Stimulated activated CD8-positive, alpha-beta memory T cell treated with anti-CD3 and anti-CD28 coated beads, Interleukin-7, amount 100 ng/mL, for 48 hours (primary cell): ENCODE results near the gene OAS2.
A peak's percentile ranks its signal among the peaks of the same experiment; 100 is the strongest.
"Not testable (repeated sequence)": the region's sequence is repeated elsewhere in the genome, so short reads cannot be mapped to it uniquely, and the experiment has no call there.

ENCODE experiments used
- DNase-seq, 2 donors: peaks; one replicate each; pipeline ENCODE4 v3.0.0-alpha.2; 2020; ENCODE audit warnings: low read depth in 1 of 2; ENCODE audit errors: extremely low read depth in 1 of 2

The OAS2 gene

DNA sequence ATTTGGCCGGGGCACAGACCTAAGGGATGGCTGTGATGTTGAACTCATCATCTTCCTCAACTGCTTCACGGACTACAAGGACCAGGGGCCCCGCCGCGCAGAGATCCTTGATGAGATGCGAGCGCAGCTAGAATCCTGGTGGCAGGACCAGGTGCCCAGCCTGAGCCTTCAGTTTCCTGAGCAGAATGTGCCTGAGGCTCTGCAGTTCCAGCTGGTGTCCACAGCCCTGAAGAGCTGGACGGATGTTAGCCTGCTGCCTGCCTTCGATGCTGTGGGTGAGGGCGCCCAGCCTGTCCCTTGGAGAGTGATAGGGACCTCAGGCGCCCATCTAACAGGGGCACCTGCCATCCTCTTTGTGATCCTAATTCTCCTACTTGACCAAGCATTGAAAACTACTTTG lies 27.6 kb upstream of the OAS2 start:
- DNase-seq = no peak

DNA sequence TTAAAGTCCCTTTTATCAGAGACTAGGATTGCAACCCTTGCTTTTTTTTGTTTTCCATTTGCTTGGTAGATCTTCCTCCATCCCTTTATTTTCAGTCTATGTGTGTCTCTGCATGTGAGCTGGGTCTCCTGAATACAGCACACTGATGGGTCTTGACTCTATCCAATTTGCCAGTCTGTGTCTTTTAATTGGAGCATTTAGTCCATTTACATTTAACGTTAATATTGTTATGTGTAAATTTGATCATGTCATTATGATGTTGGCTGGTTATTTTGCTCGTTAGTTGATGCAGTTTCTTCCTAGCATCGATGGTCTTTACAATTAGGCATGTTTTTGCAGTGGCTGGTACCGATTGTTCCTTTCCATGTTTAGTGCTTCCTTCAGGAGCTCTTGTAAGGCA lies 21.2 kb upstream of the OAS2 start:
- DNase-seq = not testable (repeated sequence)

DNA sequence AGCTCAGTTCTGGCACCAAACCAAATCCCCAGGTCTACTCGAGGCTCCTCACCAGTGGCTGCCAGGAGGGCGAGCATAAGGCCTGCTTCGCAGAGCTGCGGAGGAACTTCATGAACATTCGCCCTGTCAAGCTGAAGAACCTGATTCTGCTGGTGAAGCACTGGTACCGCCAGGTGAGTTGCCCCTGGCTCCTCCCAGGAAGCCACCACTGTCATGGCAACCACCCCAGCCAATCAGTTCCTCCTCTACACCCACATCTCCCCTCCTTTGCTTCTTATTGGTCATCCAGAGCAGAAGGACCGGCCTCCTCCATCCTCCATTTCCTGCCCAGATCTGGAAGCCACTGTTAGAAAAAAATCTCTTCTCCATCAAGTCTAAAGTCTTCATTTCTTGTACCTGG lies 17.2 kb upstream of the OAS2 start:
- DNase-seq = no peak

DNA sequence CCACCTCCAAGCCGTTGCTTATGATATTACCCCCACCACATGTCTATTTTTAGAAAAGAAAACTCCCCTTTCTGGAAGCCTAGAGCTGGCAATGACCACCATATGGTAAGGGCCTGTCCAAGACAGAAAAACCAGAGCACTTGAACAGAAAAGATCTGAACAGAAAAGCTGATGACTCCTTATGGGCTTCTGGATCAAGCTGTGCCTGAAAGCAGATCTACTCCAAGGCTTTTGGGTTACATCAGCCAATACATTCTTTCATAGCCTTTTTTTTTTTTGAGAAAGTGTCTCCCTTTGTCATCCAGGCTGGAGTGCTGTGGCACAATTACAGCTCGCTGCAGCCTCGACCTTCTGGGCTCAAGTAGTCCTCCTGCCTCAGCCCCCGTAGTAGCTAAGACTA lies 16.8 kb upstream of the OAS2 start:
- DNase-seq = no peak

DNA sequence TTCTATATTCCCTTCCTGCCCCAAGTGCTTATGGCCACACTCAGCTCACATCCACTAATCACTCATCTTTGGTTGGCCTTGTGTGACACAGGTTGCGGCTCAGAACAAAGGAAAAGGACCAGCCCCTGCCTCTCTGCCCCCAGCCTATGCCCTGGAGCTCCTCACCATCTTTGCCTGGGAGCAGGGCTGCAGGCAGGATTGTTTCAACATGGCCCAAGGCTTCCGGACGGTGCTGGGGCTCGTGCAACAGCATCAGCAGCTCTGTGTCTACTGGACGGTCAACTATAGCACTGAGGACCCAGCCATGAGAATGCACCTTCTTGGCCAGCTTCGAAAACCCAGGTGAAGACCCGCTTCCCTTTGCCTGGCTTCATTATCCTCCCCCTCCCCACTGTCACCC lies 15.8 kb upstream of the OAS2 start:
- no peak for DNase-seq

DNA sequence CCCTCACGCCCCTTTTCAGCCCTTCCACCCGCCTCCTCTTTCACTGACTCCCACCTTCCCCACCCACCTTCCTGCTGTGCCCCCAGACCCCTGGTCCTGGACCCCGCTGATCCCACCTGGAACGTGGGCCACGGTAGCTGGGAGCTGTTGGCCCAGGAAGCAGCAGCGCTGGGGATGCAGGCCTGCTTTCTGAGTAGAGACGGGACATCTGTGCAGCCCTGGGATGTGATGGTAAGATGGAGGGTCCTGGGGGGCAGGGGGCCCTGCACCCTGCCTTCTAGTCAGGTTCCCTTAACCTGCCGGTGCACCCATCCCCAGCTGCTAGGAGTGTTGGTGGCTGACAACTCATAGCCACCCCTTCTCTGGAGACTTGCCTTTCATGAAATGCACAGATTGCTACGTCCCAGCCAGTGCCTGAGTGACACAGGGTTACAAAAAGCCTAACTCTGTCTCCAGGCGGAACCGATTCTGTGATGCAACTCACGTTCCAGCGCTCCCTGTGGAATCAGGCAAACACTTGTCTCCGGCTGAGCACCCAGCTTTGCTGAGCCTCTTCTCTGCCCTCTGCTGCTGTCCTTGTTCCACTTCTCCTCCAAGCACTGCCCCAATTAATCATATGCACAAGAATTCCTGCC lies 15.0 kb upstream of the OAS2 start:
- no peak for DNase-seq

DNA sequence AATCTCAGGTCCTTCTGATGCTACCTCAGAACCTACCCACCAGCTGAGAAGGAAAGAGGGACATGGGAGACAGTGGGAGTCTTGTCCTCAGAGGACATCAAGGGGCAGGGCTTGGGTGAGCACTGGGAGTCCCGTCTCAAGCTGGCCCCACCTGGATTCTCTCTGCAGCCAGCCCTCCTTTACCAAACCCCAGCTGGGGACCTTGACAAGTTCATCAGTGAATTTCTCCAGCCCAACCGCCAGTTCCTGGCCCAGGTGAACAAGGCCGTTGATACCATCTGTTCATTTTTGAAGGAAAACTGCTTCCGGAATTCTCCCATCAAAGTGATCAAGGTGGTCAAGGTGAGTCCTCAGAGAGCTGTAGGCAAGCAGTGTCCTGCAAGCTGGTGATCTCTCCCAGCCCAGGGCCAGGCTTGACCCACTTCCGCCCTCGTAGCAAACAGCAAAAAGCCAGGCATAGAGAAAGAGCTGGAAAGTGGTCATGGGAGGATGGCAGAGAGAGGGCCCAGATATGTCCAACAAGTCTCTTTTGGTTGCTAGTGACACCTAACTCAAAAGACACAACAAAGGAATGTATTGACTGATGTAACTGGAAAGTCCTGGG lies 14.2 kb upstream of the OAS2 start:
- no peak for DNase-seq

DNA sequence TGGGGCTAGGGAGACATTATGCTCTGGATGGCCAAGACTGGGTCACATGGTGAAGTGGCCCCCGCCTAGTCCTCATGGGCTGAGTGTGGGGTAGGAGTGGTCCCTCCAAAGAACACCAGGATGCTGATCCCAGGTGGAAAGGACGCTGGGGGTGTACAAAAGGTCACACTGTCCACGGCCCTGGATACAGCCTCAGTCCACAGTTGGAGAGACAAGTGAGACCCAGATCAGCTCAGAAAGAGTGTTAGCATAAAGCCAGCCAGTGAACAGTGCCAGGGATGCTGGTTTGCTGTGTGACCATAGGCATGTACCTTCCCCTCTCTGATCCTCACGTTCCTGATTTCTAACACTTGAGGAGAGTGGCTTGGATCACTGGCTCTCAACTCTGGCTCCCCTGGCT lies 13.4 kb upstream of the OAS2 start:
- DNase-seq = no peak

DNA sequence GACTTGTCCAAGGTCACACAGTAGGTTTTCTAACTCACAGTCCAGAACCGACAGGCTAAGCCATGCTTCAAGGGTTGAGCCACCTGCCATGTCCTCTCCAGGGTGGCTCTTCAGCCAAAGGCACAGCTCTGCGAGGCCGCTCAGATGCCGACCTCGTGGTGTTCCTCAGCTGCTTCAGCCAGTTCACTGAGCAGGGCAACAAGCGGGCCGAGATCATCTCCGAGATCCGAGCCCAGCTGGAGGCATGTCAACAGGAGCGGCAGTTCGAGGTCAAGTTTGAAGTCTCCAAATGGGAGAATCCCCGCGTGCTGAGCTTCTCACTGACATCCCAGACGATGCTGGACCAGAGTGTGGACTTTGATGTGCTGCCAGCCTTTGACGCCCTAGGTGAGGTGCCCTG lies 12.7 kb upstream of the OAS2 start:
- no peak for DNase-seq

DNA sequence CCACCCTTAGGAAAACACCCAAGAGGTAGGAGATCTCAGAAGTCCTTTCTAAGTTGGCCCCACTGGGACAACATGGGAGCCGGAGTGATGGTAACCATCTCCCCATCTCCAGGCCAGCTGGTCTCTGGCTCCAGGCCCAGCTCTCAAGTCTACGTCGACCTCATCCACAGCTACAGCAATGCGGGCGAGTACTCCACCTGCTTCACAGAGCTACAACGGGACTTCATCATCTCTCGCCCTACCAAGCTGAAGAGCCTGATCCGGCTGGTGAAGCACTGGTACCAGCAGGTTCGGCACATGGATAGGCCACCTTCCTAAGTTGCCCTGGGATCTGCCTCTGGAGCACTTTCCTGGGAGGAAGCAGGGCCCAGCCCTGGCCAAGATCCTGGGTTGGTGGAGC lies 11.0 kb upstream of the OAS2 start:
- DNase-seq = no peak

DNA sequence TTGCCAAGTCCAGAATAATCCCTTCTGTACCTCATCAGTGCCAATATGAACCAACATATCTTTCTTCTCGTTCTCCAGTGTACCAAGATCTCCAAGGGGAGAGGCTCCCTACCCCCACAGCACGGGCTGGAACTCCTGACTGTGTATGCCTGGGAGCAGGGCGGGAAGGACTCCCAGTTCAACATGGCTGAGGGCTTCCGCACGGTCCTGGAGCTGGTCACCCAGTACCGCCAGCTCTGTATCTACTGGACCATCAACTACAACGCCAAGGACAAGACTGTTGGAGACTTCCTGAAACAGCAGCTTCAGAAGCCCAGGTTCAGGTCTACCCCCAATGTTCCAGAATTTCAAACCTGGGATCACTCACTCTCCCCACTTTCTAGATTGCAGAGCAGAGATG lies 10.5 kb upstream of the OAS2 start:
- DNase-seq = no peak

DNA sequence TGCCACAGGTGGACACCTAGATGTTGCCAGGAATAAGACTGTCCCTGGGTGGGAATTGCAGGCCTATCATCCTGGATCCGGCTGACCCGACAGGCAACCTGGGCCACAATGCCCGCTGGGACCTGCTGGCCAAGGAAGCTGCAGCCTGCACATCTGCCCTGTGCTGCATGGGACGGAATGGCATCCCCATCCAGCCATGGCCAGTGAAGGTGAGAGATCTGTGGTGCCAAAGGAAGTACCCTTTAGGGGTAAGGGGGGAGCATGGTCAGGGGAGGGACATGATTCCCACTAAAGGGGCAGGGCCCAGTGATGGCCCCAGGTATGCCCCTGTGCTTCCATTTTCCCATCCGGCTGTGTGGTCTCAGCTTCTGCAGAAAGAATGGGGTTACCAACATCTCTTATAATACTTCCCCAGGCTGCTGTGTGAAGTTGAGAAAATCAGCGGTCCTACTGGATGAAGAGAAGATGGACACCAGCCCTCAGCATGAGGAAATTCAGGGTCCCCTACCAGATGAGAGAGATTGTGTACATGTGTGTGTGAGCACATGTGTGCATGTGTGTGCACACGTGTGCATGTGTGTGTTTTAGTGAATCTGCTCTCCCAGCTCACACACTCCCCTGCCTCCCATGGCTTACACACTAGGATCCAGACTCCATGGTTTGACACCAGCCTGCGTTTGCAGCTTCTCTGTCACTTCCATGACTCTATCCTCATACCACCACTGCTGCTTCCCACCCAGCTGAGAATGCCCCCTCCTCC lies 8.6 kb upstream of the OAS2 start:
- DNase-seq = no peak

DNA sequence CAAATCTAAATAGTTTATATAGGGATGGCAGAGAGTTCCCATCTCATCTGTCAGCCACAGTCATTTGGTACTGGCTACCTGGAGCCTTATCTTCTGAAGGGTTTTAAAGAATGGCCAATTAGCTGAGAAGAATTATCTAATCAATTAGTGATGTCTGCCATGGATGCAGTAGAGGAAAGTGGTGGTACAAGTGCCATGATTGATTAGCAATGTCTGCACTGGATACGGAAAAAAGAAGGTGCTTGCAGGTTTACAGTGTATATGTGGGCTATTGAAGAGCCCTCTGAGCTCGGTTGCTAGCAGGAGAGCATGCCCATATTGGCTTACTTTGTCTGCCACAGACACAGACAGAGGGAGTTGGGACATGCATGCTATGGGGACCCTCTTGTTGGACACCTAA lies 7.9 kb upstream of the OAS2 start:
- no peak for DNase-seq

DNA sequence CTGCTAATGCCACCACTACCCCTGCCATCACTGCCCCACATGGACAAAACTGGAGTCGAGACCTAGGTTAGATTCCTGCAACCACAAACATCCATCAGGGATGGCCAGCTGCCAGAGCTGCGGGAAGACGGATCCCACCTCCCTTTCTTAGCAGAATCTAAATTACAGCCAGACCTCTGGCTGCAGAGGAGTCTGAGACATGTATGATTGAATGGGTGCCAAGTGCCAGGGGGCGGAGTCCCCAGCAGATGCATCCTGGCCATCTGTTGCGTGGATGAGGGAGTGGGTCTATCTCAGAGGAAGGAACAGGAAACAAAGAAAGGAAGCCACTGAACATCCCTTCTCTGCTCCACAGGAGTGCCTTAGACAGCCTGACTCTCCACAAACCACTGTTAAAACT lies 7.1 kb upstream of the OAS2 start:
- no peak for DNase-seq

DNA sequence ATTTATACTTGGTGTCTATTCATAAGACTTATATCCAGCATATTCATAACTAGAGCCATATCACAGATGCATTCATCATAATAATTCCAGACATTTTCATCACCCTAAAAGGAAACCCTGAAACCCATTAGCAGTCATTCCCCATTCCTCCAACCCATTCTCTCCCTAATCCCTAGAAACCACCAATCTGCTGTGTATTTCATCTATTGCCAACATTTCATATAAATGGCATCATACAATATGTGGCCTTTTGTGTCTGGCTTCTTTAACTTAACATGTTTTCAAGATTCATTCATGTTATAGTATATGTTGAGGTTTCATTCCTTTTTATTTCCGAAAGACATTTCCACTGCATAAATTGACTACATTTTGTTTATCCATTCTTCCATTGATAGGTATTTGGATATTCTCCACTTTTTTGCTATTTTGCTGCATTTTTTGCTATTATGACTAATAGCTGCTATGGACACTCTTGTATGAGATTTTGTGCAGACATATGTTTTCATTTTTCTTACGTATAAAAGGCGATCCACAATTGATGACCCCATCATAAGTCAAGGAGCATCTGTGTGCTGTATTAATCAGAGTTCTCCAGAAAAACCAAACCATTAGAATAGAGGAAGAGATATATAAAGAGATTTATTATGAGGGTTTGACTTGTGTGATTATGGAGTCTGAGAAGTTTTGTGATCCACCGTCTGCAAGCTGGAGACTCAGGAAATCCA lies 5.1 kb upstream of the OAS2 start:
- no peak for DNase-seq

DNA sequence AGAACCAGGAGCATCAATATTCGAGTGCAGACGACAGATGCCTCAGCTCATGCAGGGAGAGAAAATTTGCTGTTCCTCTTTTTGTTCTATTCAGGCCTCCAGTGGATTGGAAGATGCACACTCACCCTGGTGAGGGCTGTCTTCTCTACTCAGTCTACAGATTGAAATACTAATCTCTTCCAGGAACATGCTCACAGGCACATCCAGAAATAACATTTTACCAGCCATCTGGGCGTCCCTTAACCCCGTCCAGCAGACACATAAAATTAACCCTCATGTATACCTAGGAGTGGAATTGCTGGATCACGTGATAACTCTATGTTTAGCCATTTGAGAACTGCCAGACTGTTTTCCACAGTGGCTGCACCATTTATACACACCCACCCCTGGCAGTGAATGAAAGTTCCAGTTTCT lies 4.5 kb upstream of the OAS2 start:
- no peak for DNase-seq

DNA sequence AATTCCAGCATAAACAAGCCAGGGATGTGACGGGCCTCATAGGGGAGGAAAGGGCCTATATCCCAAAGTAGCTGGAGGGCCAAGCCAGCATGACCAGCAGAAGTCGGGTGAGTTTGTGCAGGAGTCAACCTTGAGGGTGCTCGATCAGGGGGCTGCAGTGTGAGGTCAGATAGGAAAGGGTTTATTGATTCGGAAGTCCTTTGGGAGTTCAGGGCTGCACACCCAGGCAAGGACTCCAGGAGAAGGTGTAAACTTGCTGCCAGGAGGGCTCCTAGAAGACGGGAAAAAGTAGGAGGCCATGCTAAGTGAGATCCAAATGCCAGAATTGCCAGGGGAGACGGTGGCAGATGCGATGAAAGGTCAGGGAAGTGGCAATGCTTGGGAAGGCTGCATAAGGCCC lies 3.4 kb upstream of the OAS2 start:
- DNase-seq = no peak

DNA sequence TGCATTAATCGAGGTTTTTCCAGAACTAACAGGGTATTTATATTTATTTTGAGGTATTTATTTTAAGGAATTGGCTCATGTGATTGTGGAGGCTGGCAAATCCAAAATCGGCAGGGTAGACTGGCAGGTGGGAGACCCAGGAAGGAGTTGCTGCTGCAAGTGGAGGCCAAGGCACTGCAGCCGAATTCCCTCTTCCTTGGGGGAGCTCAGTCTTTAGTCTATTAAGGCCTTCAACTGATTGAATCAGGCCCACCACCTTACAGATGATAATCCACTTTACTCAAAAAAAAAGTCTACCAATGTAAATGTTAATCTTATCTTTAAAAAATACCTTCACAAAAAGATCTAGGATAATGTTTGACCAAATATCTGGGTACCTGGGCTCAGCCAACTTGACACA lies 1.2 kb upstream of the OAS2 start:
- DNase-seq = no peak

DNA sequence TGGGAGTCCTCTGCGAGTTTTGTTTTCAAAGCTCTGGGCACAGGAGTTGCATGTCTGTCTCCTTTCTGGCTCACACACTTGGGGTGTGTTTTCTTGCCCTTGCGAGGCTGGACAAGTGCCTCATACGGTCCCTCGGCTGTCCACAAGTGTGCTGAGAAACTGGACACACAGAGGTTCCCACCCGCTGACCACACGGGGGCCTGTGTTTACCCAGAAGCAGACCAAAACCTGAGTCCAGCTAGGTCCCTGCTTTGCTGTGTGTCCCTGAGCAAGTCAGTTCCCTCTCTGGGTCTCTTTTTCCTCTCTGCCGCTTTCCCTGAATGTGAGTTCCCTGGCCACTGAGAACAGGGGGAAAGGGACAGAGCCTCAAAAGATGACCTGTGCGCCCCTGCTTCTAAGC lies 678 bp upstream of the OAS2 start:
- no peak for DNase-seq

DNA sequence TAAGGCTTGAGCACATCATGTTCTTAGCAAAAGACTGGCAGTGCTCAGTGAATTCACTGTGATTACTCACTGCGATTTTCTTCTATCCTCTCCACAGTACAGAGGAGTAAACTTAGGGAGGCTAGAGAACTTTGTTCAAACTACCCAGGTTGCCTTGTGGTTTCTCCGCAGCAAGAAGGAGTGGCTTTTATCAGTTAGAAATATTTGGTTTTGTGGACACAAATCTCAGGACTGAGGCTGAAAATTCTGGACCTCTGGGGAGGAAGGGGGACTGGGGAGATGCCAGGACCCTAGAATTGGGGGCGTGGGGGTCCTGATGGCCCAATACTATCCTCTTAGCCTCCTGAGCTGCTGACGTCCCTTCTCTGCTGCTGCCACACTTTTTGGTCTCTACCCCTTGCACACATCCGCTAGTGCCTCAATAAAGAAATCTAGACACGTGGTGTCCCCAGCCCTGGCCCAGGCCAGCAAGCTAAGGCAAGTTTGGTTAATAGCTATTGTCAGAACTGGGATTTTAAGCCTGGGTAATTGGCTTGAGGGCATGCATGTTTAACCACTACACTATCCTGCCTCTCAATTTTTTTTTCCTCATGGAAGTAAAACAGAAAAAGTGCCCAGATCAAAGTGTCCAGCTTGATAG lies 842 bp downstream of the OAS2 start:
- peak in 1 of 2 donors; percentile 22 for DNase-seq

DNA sequence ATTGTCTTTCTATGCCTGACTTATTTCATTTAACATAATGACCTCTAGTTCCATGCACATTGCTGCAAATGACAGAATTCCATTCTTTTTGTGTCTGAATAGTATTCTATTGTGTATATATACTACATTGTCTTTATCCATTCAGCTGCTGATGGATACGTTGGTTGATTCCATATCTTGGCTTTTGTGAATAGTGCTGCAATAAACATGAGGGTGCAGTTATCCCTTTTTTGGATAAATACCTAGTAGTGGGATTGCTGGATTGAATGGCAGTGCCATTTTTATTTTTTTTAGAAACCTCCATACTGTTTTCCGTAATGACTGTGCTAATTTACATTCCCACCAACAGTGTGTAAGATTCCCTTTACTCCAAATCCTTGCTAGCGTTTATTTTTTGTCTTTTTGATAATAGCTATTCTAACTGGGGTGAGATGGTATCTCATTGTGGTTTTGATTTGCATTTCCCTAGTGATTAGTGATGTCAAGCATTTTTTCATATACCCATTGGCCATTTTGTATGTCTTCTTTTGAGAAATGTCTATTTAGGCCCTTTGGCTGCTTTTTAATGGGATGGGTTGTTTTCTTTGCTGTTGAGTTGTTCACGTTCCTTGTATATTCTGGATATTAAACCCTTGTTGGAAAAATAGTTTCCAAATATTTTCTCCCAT lies 2.3 kb downstream of the OAS2 start:
- no peak for DNase-seq
